ENCODE data around the gene MPV17. TPM values are rescaled to one million over a fixed set of nuclear protein-coding genes. Genes with fewer than 3 reads are reported as not detected.

MPV17 gene
- total and polyA plus RNA-seq, 2 of the 13 experiments (the other 11 are each of a cell fraction or from before 2014, with no cell fraction given): 48.9 to 129 TPM

DNA sequence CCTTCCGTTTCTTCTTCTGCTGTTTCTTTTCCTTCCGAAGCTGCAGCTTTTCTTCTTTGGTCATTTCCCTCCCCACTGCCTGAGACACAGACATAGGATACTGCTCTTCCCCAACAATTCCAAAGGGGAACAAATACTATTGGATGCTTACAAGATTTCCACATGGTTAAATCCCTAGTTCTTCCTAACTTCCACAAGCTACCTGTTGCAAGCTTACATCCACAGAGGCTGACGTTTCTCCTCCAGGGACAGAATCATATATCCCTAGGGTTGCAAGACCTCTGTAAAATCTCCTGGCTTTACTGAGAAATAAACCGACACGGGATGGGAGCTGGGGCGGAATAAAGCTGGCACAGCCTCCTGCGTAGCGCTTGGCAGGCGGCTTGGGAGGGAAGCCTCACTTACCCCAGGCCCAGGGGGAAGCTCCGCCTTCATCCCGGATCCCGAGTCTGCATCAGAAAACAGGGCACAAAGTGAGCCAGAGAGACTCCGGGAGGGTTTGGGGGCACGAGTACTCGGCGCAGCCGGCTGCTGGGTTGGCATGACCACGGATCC, 46.7 kb upstream of the MPV17 start:
- CTCF ChIA-PET (ENCODE audit: low intra/inter-chr PET ratio, low total read pairs): interaction anchor here (2.5 kb wide), 1 partner anchor 49 kb away, joined by 15 read pairs; no protein-coding TSS in a partner anchor
- H3K27ac ChIP-seq (ENCODE audit: extremely low read length, insufficient read depth, low read length): peak overlapping the region; percentile 83
- POLR2A ChIA-PET: interaction anchor here (0.7 to 9.5 kb wide), 18 partner anchors 9 to 318 kb away, joined by 3 to 125 read pairs (median 6); partner anchors contain the start of genes AGBL5, GTF3C2, MPV17 and NRBP1
- H2AFZ ChIP-seq (ENCODE audit: low read length): no peak overlapping the region
- H3K9ac ChIP-seq (ENCODE audit: insufficient read depth, low read depth, low read length): peak overlapping the region; percentile 97
- H3K4me1 ChIP-seq (ENCODE audit: insufficient read depth, low read length): peaks cover 41% of the 10 kb centered on the region
- 3% methylated on average over 18 of the region's 18 CpGs for WGBS (ENCODE audit: low lambda C conversion rate)
- H3K4me2 ChIP-seq (ENCODE audit: low read depth, low read length): peak overlapping the region; percentile 94
- H3K79me2 ChIP-seq (ENCODE audit: insufficient read depth, low read length): peaks cover 54% of the 10 kb centered on the region
- no peaks in the 10 kb centered on the region for H3K9me3 ChIP-seq (ENCODE audit: low read length)
- no peaks in the 10 kb centered on the region; the same call in 1 of the 2 replicates for H4K20me1 ChIP-seq (ENCODE audit: insufficient read depth, low read length)
- H3K4me3 ChIP-seq (replicated peaks in 1 of 3; ENCODE audit: insufficient read depth in 1 of 3, low read depth in 2 of 3, low read length in 3 of 3): peak overlapping the region; percentile 88 to 96 (median 95)
- no peaks in the 10 kb centered on the region; a peak in 1 of 5 replicates for H3K27me3 ChIP-seq (ENCODE audit: control insufficient read depth in 1 of 2, insufficient read depth in 2 of 2, low read length in 2 of 2)
- ATAC-seq (peak; percentile 59), FAIRE-seq (no peak), DNase-seq (ENCODE audit: low spot score) (no peak)
- H3K36me3 ChIP-seq (replicated peaks in 1 of 2; ENCODE audit: control insufficient read depth in 1 of 2, insufficient read depth in 2 of 2, low read length in 2 of 2): peaks cover 24 to 61% of the 10 kb centered on the region in 2 experiments
- intact Hi-C loops (cut with micrococcal nuclease; ENCODE audit: unreplicated experiment): loop anchor here (1.0 to 10.0 kb wide), 4 partner anchors 13 to 115 kb away; partner anchors contain the start of gene GTF3C2
- in situ Hi-C loops (cut with HindIII; ENCODE audit: extremely low pct_ligation_motif_present, low pct_unique_long_range_greater_than_20kb): loop anchor here (5.0 kb wide), 1 partner anchor 47 kb away; the partner anchor contains the start of gene MPV17
- BruUV-seq (replicated peaks): TSS peak; percentile 58
- TF ChIP-seq HOXA9 (CRISPR knock-in tag; IDR thresholded peaks at IDR 0.05; ENCODE audit: borderline replicate concordance) (0 out of 2 replicates have a peak, but pooled peaks have one; percentile 48), ZSCAN12 (CRISPR knock-in tag; IDR thresholded peaks at IDR 0.05) (peak; percentile 59; the same call in 1 of the 2 replicates), XBP1 (CRISPR knock-in tag; IDR thresholded peaks at IDR 0.05) (peak; percentile 56; the same call in 1 of the 2 replicates), ZFAT (CRISPR knock-in tag; conservative IDR thresholded peaks at IDR 0.05) (0 out of 2 replicates have a peak, but pooled peaks have one; percentile 4), ZNF547 (CRISPR knock-in tag; IDR thresholded peaks at IDR 0.05) (no peak), SAFB2 (CRISPR knock-in tag; IDR thresholded peaks at IDR 0.05; ENCODE audit: borderline replicate concordance, low read depth) (no peak), ZBTB46 (CRISPR knock-in tag; IDR thresholded peaks at IDR 0.05; ENCODE audit: borderline replicate concordance) (no peak), ZNF546 (CRISPR knock-in tag; conservative IDR thresholded peaks at IDR 0.05) (0 out of 2 replicates have a peak, but pooled peaks have one; percentile 18), NFE2L1 (CRISPR knock-in tag; IDR thresholded peaks at IDR 0.05; ENCODE audit: borderline replicate concordance) (peak; percentile 80; the same call in 1 of the 2 replicates), ZBTB42 (CRISPR knock-in tag; IDR thresholded peaks at IDR 0.05) (0 out of 2 replicates have a peak, but pooled peaks have one; percentile 47), ZBTB44 (CRISPR knock-in tag; IDR thresholded peaks at IDR 0.05) (no peak)
- TF ChIP-seq, protein P1, sequence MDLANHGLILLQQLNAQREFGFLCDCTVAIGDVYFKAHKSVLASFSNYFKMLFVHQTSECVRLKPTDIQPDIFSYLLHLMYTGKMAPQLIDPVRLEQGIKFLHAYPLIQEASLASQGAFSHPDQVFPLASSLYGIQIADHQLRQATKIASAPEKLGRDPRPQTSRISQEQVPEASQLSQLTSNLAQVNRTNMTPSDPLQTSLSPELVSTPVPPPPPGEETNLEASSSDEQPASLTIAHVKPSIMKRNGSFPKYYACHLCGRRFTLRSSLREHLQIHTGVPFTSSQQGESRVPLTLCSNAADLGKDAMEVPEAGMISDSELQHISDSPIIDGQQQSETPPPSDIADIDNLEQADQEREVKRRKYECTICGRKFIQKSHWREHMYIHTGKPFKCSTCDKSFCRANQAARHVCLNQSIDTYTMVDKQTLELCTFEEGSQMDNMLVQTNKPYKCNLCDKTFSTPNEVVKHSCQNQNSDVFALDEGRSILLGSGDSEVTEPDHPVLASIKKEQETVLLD (CRISPR knock-in tag; IDR thresholded peaks at IDR 0.05; ENCODE audit: low read depth): peak; percentile 7; the same call in 1 of the 2 replicates
- TF ChIP-seq, protein P2, sequence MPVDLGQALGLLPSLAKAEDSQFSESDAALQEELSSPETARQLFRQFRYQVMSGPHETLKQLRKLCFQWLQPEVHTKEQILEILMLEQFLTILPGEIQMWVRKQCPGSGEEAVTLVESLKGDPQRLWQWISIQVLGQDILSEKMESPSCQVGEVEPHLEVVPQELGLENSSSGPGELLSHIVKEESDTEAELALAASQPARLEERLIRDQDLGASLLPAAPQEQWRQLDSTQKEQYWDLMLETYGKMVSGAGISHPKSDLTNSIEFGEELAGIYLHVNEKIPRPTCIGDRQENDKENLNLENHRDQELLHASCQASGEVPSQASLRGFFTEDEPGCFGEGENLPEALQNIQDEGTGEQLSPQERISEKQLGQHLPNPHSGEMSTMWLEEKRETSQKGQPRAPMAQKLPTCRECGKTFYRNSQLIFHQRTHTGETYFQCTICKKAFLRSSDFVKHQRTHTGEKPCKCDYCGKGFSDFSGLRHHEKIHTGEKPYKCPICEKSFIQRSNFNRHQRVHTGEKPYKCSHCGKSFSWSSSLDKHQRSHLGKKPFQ (CRISPR knock-in tag; IDR thresholded peaks at IDR 0.05; ENCODE audit: insufficient replicate concordance): peak; percentile 86
- TF ChIP-seq, protein P3, sequence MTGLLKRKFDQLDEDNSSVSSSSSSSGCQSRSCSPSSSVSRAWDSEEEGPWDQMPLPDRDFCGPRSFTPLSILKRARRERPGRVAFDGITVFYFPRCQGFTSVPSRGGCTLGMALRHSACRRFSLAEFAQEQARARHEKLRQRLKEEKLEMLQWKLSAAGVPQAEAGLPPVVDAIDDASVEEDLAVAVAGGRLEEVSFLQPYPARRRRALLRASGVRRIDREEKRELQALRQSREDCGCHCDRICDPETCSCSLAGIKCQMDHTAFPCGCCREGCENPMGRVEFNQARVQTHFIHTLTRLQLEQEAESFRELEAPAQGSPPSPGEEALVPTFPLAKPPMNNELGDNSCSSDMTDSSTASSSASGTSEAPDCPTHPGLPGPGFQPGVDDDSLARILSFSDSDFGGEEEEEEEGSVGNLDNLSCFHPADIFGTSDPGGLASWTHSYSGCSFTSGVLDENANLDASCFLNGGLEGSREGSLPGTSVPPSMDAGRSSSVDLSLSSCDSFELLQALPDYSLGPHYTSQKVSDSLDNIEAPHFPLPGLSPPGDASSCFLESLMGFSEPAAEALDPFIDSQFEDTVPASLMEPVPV (CRISPR knock-in tag; IDR thresholded peaks at IDR 0.05): no peak

All from HepG2 (cell line).